Endothelial cell of umbilical vein (primary cell): ENCODE data around the gene NCOA7. TPM values are rescaled to one million over a fixed set of nuclear protein-coding genes. Genes with fewer than 3 reads are reported as not detected.

Source experiments
- BruUV-seq: library from RNA; stranded (reverse); fragments of 400-500 nt; replicated peaks from 2 replicates; lab custom pipeline; 2021; lab: Mats Ljungman, UMichigan
- CTCF ChIA-PET: fragments of 300-600, 350-600 bp; sonication (Branson Sonifier 250); formaldehyde crosslinking; loops from one replicate; lab custom pipeline; 2021; ENCODE audit warnings: antibody characterized with exemption, inconsistent platforms; lab: Charles Lee
- POLR2A ChIA-PET: fragments of 300-600, 350-600 bp; sonication (Branson Sonifier 250); formaldehyde crosslinking; loops from one replicate; lab custom pipeline; 2021; ENCODE audit warnings: antibody characterized with exemption, inconsistent platforms; lab: Charles Lee
- DNase-seq: peaks from one replicate; pipeline ENCODE4 v3.0.0-alpha.2; 2011; ENCODE audit warnings: low read depth, low spot score
- FAIRE-seq: peaks from 2 replicates; lab custom pipeline; 2011; peaks lifted over from hg19 to GRCh38; lab: Jason Lieb, UNC
- H2AFZ ChIP-seq: 2 replicates; pipeline ENCODE4 v1.6.0; 2012; ENCODE audit warnings: low read depth, low read length, control low read depth, inconsistent platforms
- H3K27ac ChIP-seq: 2 replicates; pipeline ENCODE4 v1.5.1; 2011; ENCODE audit warnings: low read depth, mild to moderate bottlenecking, control low read depth, low read length, moderate library complexity; ENCODE audit not compliant: insufficient read depth
- H3K27me3 ChIP-seq, 2 experiments: 2 replicates each; pipeline versions ENCODE4 v1.6.0 to v1.6.1; 2011; ENCODE audit warnings: low read length in 2 of 2, mixed read lengths in 1 of 2; ENCODE audit not compliant: control insufficient read depth in 2 of 2, insufficient read depth in 2 of 2
- H3K36me3 ChIP-seq, 2 experiments: 2 replicates in 1 of 2; 3 replicates in 1 of 2; pipeline ENCODE4 v1.5.1; 2011; ENCODE audit warnings: low read length in 2 of 2, mild to moderate bottlenecking in 1 of 2, moderate library complexity in 1 of 2; ENCODE audit not compliant: control insufficient read depth in 2 of 2, insufficient read depth in 2 of 2; ENCODE audit errors: extremely low read depth in 1 of 2
- H3K4me1 ChIP-seq: 3 replicates; pipeline ENCODE4 v1.5.1; 2011; ENCODE audit warnings: mild to moderate bottlenecking, low read length; ENCODE audit not compliant: control insufficient read depth, insufficient read depth; ENCODE audit errors: extremely low read depth
- H3K4me2 ChIP-seq: 2 replicates; pipeline ENCODE4 v1.6.1; 2011; ENCODE audit warnings: low read length, control low read depth, mixed read lengths; ENCODE audit not compliant: insufficient read depth
- H3K4me3 ChIP-seq, 3 experiments: fragments of 200-600 bp in 1 of 3; sonication (generic), shearing (Covaris generic) in 1 of 3; replicated peaks in 1 of 3; 2 replicates each; pipeline ENCODE4 v1.5.1; 2011 to 2016; ENCODE audit warnings: control low read depth in 3 of 3, low read length in 3 of 3, mild to moderate bottlenecking in 2 of 3, inconsistent platforms in 1 of 3, low read depth in 1 of 3, moderate library complexity in 1 of 3; ENCODE audit not compliant: insufficient read depth in 1 of 3
- H3K79me2 ChIP-seq: 2 replicates; pipeline ENCODE4 v1.6.0; 2012; ENCODE audit warnings: low read length, inconsistent platforms; ENCODE audit not compliant: control insufficient read depth, insufficient read depth
- H3K9ac ChIP-seq: replicated peaks from 2 replicates; pipeline ENCODE3; 2011; ENCODE audit warnings: low read length, control low read depth; ENCODE audit not compliant: insufficient read depth; ENCODE audit errors: extremely low read depth
- H3K9me1 ChIP-seq: replicated peaks from 3 replicates; pipeline ENCODE4 v1.6.0; 2011; ENCODE audit warnings: mild to moderate bottlenecking, low read length; ENCODE audit not compliant: control insufficient read depth, insufficient read depth; ENCODE audit errors: extremely low read depth
- H3K9me3 ChIP-seq: replicated peaks from 2 replicates; pipeline ENCODE4 v1.5.1; 2012; ENCODE audit warnings: low read length, inconsistent platforms; ENCODE audit not compliant: control insufficient read depth, insufficient read depth
- H4K20me1 ChIP-seq: replicated peaks from 2 replicates; pipeline ENCODE3; 2011; ENCODE audit warnings: mild to moderate bottlenecking, low read length; ENCODE audit not compliant: control insufficient read depth, insufficient read depth; ENCODE audit errors: extremely low read depth
- EZH2 ChIP-seq: IDR thresholded peaks from 2 replicates; pipeline ENCODE4 v1.6.1; 2012; ENCODE audit warnings: borderline replicate concordance, low read depth, mild to moderate bottlenecking, moderate library complexity, low read length, inconsistent platforms; ENCODE audit not compliant: severe bottlenecking
- FOS ChIP-seq: IDR thresholded peaks from 2 replicates; pipeline ENCODE4 v1.6.1; 2011; ENCODE audit warnings: mild to moderate bottlenecking, low read length, moderate library complexity, borderline replicate concordance; ENCODE audit not compliant: insufficient read depth
- GATA2 ChIP-seq: IDR thresholded peaks from 2 replicates; pipeline ENCODE4 v1.7.0; 2011; ENCODE audit warnings: low read depth, mild to moderate bottlenecking, moderate library complexity, mixed read lengths, low read length; ENCODE audit not compliant: insufficient read length, insufficient read depth
- JUN ChIP-seq: IDR thresholded peaks from 2 replicates; pipeline ENCODE4 v1.6.1; 2011; ENCODE audit warnings: borderline replicate concordance, low read depth; ENCODE audit not compliant: insufficient read length, insufficient read depth
- MYC ChIP-seq: IDR thresholded peaks from one replicate; pipeline ENCODE4 v1.6.1; 2011; ENCODE audit warnings: mild to moderate bottlenecking, low read depth, low read length
- POLR2A ChIP-seq: IDR thresholded peaks from 2 replicates; pipeline ENCODE4 v1.6.1; 2012; ENCODE audit warnings: low read depth, mild to moderate bottlenecking, control low read depth, low read length
- POLR2AphosphoS5 ChIP-seq: IDR thresholded peaks from 2 replicates; pipeline ENCODE4 v1.6.1; 2012; ENCODE audit warnings: low read depth, mild to moderate bottlenecking, control low read depth, low read length, moderate library complexity; ENCODE audit not compliant: insufficient read depth
- dilution Hi-C: fragments of 300-500 bp; cut with MboI; formaldehyde crosslinking; loops from one replicate; pipeline ENCODE4 v1.15.0; 2019; ENCODE audit warnings: low sequenced_read_pairs; ENCODE audit not compliant: extremely low pct_ligation_motif_present
- intact Hi-C: fragments of 100-400 bp; cut with micrococcal nuclease; formaldehyde crosslinking; loops from one replicate; pipeline ENCODE4 v1.10.0; 2022
- polyA plus RNA-seq, 4 experiments: library from polyadenylated mRNA; depleted of rRNA in 3 of 4; stranded (reverse) in 3 of 4; unstranded in 1 of 4; fragments of >200 nt; gene quantifications; 2 replicates each; pipeline versions ENCODE4 v1.2.1 to v1.2.3, GENCODE V29; 2011 to 2012; ENCODE audit warnings: missing spikeins in 1 of 4
- total RNA-seq: library from RNA; stranded (reverse); gene quantifications from 2 replicates; pipeline ENCODE4 v1.2.3, GENCODE V29; 2021
- TF ChIP-seq, protein P1 (sequence below): IDR thresholded peaks from 2 replicates; pipeline ENCODE4 v1.6.1; 2011; ENCODE audit not compliant: insufficient read depth, insufficient read length
- TF ChIP-seq, protein P2 (sequence below), 2 donors: IDR thresholded peaks; 1 replicate in 1 of 2; 2 replicates in 1 of 2; pipeline ENCODE4 v1.5.1; 2011; ENCODE audit warnings: low read length in 2 of 2, mild to moderate bottlenecking in 2 of 2, moderate library complexity in 2 of 2, control low read depth in 1 of 2, inconsistent platforms in 1 of 2, low read depth in 1 of 2; ENCODE audit not compliant: insufficient read depth in 1 of 2; ENCODE audit errors: extremely low read depth in 1 of 2

NCOA7 gene
- total and polyA plus RNA-seq, 2 donors (not counting 3 experiments of a cell fraction or from before 2014, with no cell fraction given): 27.7 to 71.2 TPM

DNA sequence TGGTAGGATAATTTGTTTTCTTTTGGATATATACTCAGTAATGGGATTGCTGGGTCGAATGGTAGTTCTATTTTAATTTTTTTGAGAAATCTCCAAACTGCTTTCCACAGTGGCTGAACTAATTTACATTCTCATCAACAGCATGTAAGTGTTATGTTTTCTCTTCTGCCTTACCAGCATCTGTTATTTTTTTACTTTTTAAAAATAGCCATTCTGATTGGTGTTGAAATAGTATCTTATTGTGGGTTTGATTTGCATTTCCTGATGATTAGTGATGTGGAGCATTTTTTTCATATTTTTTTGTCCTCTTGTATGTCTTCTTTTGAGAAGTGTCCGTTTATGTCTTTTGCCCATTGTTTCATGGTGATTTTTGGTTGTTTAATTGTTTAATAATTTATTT, 177.7 kb downstream of the NCOA7 start:
- peaks cover 0 to 1% of the 10 kb centered on the region in 2 experiments for H3K36me3 ChIP-seq
- no peaks in the 10 kb centered on the region for H3K4me1 ChIP-seq
- FAIRE-seq (no peak), DNase-seq (no peak)
- H4K20me1 ChIP-seq: no peaks in the 10 kb centered on the region
- TF ChIP-seq GATA2 (no peak), EZH2 (no peak), POLR2AphosphoS5 (no peak), JUN (no peak), FOS (no peak), MYC (no peak), POLR2A (no peak)
- TF ChIP-seq, protein P1, sequence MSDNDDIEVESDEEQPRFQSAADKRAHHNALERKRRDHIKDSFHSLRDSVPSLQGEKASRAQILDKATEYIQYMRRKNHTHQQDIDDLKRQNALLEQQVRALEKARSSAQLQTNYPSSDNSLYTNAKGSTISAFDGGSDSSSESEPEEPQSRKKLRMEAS: no peak
- TF ChIP-seq, protein P2, sequence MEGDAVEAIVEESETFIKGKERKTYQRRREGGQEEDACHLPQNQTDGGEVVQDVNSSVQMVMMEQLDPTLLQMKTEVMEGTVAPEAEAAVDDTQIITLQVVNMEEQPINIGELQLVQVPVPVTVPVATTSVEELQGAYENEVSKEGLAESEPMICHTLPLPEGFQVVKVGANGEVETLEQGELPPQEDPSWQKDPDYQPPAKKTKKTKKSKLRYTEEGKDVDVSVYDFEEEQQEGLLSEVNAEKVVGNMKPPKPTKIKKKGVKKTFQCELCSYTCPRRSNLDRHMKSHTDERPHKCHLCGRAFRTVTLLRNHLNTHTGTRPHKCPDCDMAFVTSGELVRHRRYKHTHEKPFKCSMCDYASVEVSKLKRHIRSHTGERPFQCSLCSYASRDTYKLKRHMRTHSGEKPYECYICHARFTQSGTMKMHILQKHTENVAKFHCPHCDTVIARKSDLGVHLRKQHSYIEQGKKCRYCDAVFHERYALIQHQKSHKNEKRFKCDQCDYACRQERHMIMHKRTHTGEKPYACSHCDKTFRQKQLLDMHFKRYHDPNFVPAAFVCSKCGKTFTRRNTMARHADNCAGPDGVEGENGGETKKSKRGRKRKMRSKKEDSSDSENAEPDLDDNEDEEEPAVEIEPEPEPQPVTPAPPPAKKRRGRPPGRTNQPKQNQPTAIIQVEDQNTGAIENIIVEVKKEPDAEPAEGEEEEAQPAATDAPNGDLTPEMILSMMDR (IDR thresholded peaks at IDR 0.05; ENCODE audit: extremely low read depth in 1 of 2, insufficient read depth in 1 of 2, low read depth in 1 of 2, low read length in 2 of 2): no peak
- H3K9me1 ChIP-seq: no peaks in the 10 kb centered on the region
- H3K4me3 ChIP-seq: no peak overlapping the region
- dilution Hi-C loops (no loop called here), intact Hi-C loops (no loop called here)
- CTCF ChIA-PET: interaction anchor here (1.3 to 1.4 kb wide), 2 partner anchors 12 to 31 kb away, joined by 3 to 6 read pairs; partner anchors contain the start of gene HINT3
- H2AFZ ChIP-seq: no peak overlapping the region
- no peak overlapping the region for H3K4me2 ChIP-seq
- no peaks in the 10 kb centered on the region for H3K9me3 ChIP-seq
- no peaks in the 10 kb centered on the region for H3K79me2 ChIP-seq
- no TSS peak for BruUV-seq
- H3K9ac ChIP-seq: no peak overlapping the region
- no peaks in the 10 kb centered on the region for H3K27me3 ChIP-seq
- H3K27ac ChIP-seq: no peak overlapping the region
- POLR2A ChIA-PET: no interaction called here
